Measurements from ENCODE around the gene SMG6.

The SMG6 gene

GRCh38 chr17:2049333-2050299 lies 254.0 kb downstream of the SMG6 start:
- DNase-seq (ENCODE audit: low spot score), result peak; percentile 96

- no peak for DNase-seq (ENCODE audit: low spot score)
Observed at GRCh38 chr17:2048805-2049204, 254.8 kb downstream of the SMG6 start.

GRCh38 chr17:2047590-2047989 lies 256.0 kb downstream of the SMG6 start:
- no peak for DNase-seq (ENCODE audit: low spot score)

GRCh38 chr17:2044263-2044894 lies 259.2 kb downstream of the SMG6 start:
- no peak for DNase-seq (ENCODE audit: low spot score)

- no peak for DNase-seq (ENCODE audit: low spot score)
Observed at GRCh38 chr17:2043785-2044184, 259.8 kb downstream of the SMG6 start.

- no peak for DNase-seq (ENCODE audit: low spot score)
Observed at GRCh38 chr17:2042933-2043332, 260.7 kb downstream of the SMG6 start.

- no peak for DNase-seq (ENCODE audit: low spot score)
Observed at GRCh38 chr17:2042390-2042847, 261.2 kb downstream of the SMG6 start.

GRCh38 chr17:2041561-2042389 lies 261.8 kb downstream of the SMG6 start, which contains the start of gene OVCA2:
TSS of gene OVCA2 (plus strand) at chr17:2042022. CDS start at chr17:2042048, 26 bp downstream.
- DNase-seq (ENCODE audit: low spot score), result peak; percentile 100

GRCh38 chr17:2040942-2041560 lies 262.5 kb downstream of the SMG6 start:
- DNase-seq (ENCODE audit: low spot score), result no peak

- DNase-seq (ENCODE audit: low spot score), result no peak
Observed at GRCh38 chr17:2040219-2040827, 263.3 kb downstream of the SMG6 start.

- no peak for DNase-seq (ENCODE audit: low spot score)
Observed at GRCh38 chr17:2037155-2037554, 266.4 kb downstream of the SMG6 start.

- DNase-seq (ENCODE audit: low spot score), result no peak
Observed at GRCh38 chr17:2035541-2036488, 267.8 kb downstream of the SMG6 start.

GRCh38 chr17:2034806-2035540 lies 268.6 kb downstream of the SMG6 start:
- DNase-seq (ENCODE audit: low spot score), result no peak

- DNase-seq (ENCODE audit: low spot score), result no peak
Observed at GRCh38 chr17:2034157-2034556, 269.4 kb downstream of the SMG6 start.

GRCh38 chr17:2033153-2033552 lies 270.4 kb downstream of the SMG6 start:
- DNase-seq (ENCODE audit: low spot score), result no peak

- DNase-seq (ENCODE audit: low spot score), result no peak
Observed at GRCh38 chr17:2030779-2031163, 272.8 kb downstream of the SMG6 start.

GRCh38 chr17:2029911-2030778 lies 273.4 kb downstream of the SMG6 start, which contains the start of gene DPH1:
TSS of gene DPH1 (plus strand) at chr17:2030153. CDS start at chr17:2030170, 17 bp downstream.
- DNase-seq (ENCODE audit: low spot score), result peak; percentile 97

GRCh38 chr17:2028737-2029136 lies 274.8 kb downstream of the SMG6 start:
- no peak for DNase-seq (ENCODE audit: low spot score)

Data from ecto neural progenitor cell (in vitro differentiated cells).